PC-9 (cell line): ENCODE data around the gene APRT.

Experiments used
- EZH2 ChIP-seq: fragments of 200-600 bp; sonication (generic); IDR thresholded peaks from 2 replicates; pipeline ENCODE4 v1.8.0; 2017; ENCODE audit warnings: antibody characterized with exemption, low read depth
- TF ChIP-seq, protein P1 (sequence below): fragments of 200-600 bp; sonication (generic); conservative IDR thresholded peaks from 2 replicates; pipeline ENCODE4 v1.6.1; 2017; ENCODE audit warnings: mixed run types, antibody characterized with exemption, mild to moderate bottlenecking, moderate library complexity

DNA sequence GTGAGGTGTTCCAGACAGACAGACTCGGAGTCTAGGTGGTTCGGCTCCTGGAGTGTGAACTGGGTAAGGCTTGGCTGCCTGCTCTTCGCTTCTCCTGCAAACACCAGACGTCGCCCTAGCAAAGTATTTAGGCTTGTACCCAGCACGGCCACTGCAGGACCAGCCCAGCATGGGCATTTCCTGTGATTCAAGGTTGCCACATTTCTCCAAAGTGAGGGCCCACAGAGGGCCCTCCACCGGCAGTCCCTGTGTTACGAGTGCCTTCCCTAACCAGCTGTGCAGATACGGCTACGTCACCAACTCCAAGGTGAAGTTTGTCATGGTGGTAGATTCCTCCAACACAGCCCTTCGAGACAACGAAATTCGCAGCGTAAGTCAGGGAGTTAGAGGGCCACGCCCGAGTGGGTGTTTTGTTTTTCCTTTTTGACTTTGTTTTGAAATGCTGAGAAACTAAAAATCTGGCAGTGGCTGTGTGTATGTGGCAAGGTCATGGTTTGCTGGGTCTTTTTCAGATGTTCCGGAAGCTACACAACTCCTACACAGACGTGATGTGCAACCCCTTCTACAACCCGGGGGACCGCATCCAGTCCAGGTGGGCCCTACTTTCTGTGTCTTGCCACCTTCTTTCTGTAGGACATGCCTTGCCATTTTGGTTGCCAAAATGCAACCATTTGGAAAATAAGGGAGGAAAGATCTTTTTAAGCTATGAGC lies 47.8 kb upstream of the APRT start:
- TF ChIP-seq, protein P1, sequence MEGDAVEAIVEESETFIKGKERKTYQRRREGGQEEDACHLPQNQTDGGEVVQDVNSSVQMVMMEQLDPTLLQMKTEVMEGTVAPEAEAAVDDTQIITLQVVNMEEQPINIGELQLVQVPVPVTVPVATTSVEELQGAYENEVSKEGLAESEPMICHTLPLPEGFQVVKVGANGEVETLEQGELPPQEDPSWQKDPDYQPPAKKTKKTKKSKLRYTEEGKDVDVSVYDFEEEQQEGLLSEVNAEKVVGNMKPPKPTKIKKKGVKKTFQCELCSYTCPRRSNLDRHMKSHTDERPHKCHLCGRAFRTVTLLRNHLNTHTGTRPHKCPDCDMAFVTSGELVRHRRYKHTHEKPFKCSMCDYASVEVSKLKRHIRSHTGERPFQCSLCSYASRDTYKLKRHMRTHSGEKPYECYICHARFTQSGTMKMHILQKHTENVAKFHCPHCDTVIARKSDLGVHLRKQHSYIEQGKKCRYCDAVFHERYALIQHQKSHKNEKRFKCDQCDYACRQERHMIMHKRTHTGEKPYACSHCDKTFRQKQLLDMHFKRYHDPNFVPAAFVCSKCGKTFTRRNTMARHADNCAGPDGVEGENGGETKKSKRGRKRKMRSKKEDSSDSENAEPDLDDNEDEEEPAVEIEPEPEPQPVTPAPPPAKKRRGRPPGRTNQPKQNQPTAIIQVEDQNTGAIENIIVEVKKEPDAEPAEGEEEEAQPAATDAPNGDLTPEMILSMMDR: no peak
- TF ChIP-seq EZH2: no peak
